ENCODE measurements around the gene FITM1.

DNA sequence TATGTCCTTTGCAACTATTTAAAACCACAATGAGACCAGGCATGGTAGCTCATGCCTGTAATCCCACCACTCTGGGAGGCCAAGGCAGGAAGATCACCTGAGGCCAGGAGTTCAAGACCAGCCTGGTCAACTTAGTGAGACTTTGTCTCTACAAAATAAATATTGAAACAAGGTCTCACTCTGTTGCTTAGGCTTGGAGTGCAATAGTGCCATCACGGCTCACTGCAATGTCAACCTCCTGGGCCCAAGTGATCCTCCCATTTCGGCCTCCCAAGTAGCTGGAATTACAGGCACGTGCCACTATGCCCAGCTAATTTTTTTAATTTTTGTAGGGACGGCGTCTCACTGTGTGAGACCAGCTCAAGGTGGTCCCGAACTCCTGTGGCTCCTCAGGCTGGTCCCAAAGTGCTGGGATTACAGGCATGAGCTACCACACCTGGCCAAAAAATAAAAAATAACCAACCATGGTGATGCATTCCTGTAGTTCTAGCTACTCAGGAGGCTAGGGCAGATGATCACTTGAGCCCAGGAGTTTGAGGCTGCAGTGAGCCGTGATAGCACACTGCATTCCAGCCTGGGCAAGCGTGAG, 955 bp upstream of the FITM1 start:
- TF ChIP-seq CTCF (conservative IDR thresholded peaks at IDR 0.05; ENCODE audit: low read depth, low read length) (no peak), EZH2 (IDR thresholded peaks at IDR 0.05; ENCODE audit: low read length, unreplicated experiment) (no peak), EZH2phosphoT487 (IDR thresholded peaks at IDR 0.05; ENCODE audit: borderline replicate concordance, low read length) (no peak)

Measured in PC-3 (cell line).